Naive thymus-derived CD4-positive, alpha-beta T cell (primary cell): ENCODE data around the gene TMEM184A. TPM values are rescaled to one million over a fixed set of nuclear protein-coding genes. Genes with fewer than 3 reads are reported as not detected.

ENCODE experiments used
- ATAC-seq: fragments of 150-1000 bp; cut with Tn5 transposase; 2 replicates; pipeline ENCODE4 v1.10.0; 2021; ENCODE audit warnings: mild to moderate bottlenecking, moderate library complexity
- CTCF ChIA-PET: fragments of 350-600 bp; sonication (Branson Sonifier 250); formaldehyde crosslinking; loops from one replicate; lab custom pipeline; 2021; ENCODE audit warnings: antibody characterized with exemption; lab: Charles Lee
- POLR2A ChIA-PET: fragments of 350-600 bp; sonication (Branson Sonifier 250); formaldehyde crosslinking; loops from one replicate; lab custom pipeline; 2021; ENCODE audit warnings: antibody characterized with exemption, inconsistent platforms; lab: Charles Lee
- DNase-seq, 9 donors: peaks; one replicate each; pipeline versions ENCODE4 v3.0.0 to v3.0.0-alpha.2; 2020 to 2022; ENCODE audit warnings: mixed read lengths in 1 of 9
- H3K27ac ChIP-seq: one replicate; pipeline ENCODE4 v1.7.0; 2013; ENCODE audit warnings: mild to moderate bottlenecking, low read depth, low read length, moderate library complexity
- H3K27me3 ChIP-seq, 2 donors: one replicate each; pipeline ENCODE4 v1.7.0; 2013; ENCODE audit warnings: low read length in 2 of 2, mild to moderate bottlenecking in 2 of 2, moderate library complexity in 2 of 2; ENCODE audit not compliant: control insufficient read depth in 2 of 2, insufficient read depth in 2 of 2
- H3K36me3 ChIP-seq, 3 experiments: 1 replicate in 2 of 3; 2 replicates in 1 of 3; pipeline ENCODE4 v1.7.0; 2013; ENCODE audit warnings: low read length in 3 of 3, mild to moderate bottlenecking in 3 of 3, moderate library complexity in 1 of 3; ENCODE audit not compliant: insufficient read depth in 3 of 3, control insufficient read depth in 2 of 3
- H3K4me1 ChIP-seq, 2 donors: one replicate each; pipeline ENCODE4 v1.7.0; 2013; ENCODE audit warnings: low read length in 2 of 2, mild to moderate bottlenecking in 2 of 2, moderate library complexity in 1 of 2; ENCODE audit not compliant: control insufficient read depth in 2 of 2, insufficient read depth in 2 of 2
- H3K4me3 ChIP-seq: 2 replicates; pipeline ENCODE4 v1.7.0; 2013; ENCODE audit warnings: mild to moderate bottlenecking, low read length
- H3K9me3 ChIP-seq, 3 experiments: 1 replicate in 2 of 3; 2 replicates in 1 of 3; pipeline ENCODE4 v1.7.0; 2013; ENCODE audit warnings: low read length in 3 of 3; ENCODE audit not compliant: control insufficient read depth in 2 of 3
- H3K27ac Mint-ChIP-seq, 9 donors: one replicate each; pipeline ENCODE4 v1.8.0; 2020 to 2022; ENCODE audit warnings: mixed read lengths in 9 of 9, mild to moderate bottlenecking in 8 of 9, moderate library complexity in 5 of 9, inconsistent platforms in 2 of 9
- H3K27me3 Mint-ChIP-seq, 5 donors: one replicate each; pipeline ENCODE4 v1.8.0; 2021 to 2022; ENCODE audit warnings: mixed read lengths in 5 of 5, mild to moderate bottlenecking in 1 of 5
- H3K36me3 Mint-ChIP-seq, 5 donors: one replicate each; pipeline ENCODE4 v1.8.0; 2020 to 2022; ENCODE audit warnings: mixed read lengths in 5 of 5, mild to moderate bottlenecking in 3 of 5, inconsistent platforms in 1 of 5
- H3K4me1 Mint-ChIP-seq, 7 donors: one replicate each; pipeline ENCODE4 v1.8.0; 2020 to 2022; ENCODE audit warnings: mixed read lengths in 7 of 7, mild to moderate bottlenecking in 3 of 7, inconsistent platforms in 1 of 7
- H3K4me3 Mint-ChIP-seq, 10 donors: one replicate each; pipeline ENCODE4 v1.8.0; 2020 to 2022; ENCODE audit warnings: mild to moderate bottlenecking in 10 of 10, mixed read lengths in 10 of 10, moderate library complexity in 6 of 10, inconsistent platforms in 2 of 10
- H3K9me3 Mint-ChIP-seq, 11 donors: one replicate each; pipeline ENCODE4 v1.8.0; 2020 to 2022; ENCODE audit warnings: mixed read lengths in 11 of 11, mild to moderate bottlenecking in 4 of 11, inconsistent platforms in 1 of 11, moderate library complexity in 1 of 11
- intact Hi-C, 2 donors: fragments of 100-400 bp; cut with micrococcal nuclease; formaldehyde crosslinking; loops; one replicate each; pipeline ENCODE4 v1.15.1; 2023
- polyA plus RNA-seq, 2 donors: library from polyadenylated mRNA; unstranded; fragments of 300-500 nt; fragmentation: Illumina TruSeq; gene quantifications; one replicate each; pipeline ENCODE4 v1.2.3, GENCODE V29; 2021
- total RNA-seq, 6 experiments: library from RNA in 5 of 6; stranded (reverse) in 5 of 6; gene quantifications; 1 replicate in 5 of 6; 2 replicates in 1 of 6; pipeline ENCODE4 v1.2.3 and lab custom pipeline; 2021 to 2026

Gene TMEM184A
- total and polyA plus RNA-seq, 7 experiments from 2014 or later: 0.05 to 0.06 TPM; not detected in 5

DNA sequence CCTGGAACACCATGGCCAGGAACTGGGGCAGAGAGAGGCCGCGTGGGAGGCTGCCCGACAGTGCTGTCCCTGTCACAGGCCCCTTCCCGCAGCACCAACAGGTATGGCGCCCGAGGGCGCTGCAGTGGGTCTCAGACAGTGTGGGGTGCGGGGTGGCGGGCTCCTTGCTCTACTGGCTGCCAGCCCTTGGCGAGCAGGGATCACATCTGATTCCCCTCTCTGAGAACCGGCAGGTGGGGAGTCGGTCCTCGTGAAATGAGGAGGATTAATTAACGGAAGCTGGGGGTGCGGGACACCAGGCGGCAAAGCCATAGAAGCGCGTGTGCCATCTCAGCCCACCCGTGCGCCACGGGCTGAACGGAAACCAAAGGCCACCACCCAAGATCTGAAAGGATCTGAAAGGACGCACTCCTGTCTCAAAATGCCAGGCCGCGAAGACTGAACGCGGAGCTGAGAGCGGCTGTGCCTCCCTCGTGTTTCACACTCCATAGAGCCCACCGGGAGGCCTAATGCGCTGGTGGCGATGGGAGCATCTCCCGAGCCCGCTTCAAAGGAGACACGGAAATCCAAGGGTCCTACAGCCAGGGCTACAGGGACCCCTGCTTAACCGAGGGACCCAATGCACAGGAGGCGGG lies 58.6 kb downstream of the TMEM184A start:
- peaks cover 2 to 21% (median 7%) of the 10 kb centered on the region in 5 donors for H3K36me3 Mint-ChIP-seq
- peaks cover 5 to 7% of the 10 kb centered on the region in 2 donors for H3K4me1 ChIP-seq
- H3K27ac Mint-ChIP-seq: no peak overlapping the region
- intact Hi-C loops: no loop called here
- no peak for DNase-seq
- peaks cover 0 to 94% (median 4%) of the 10 kb centered on the region in 3 experiments for H3K36me3 ChIP-seq
- no peak overlapping the region for H3K4me3 Mint-ChIP-seq
- H3K27me3 ChIP-seq: no peaks in the 10 kb centered on the region
- H3K27ac ChIP-seq: no peak overlapping the region
- no peaks in the 10 kb centered on the region for H3K9me3 Mint-ChIP-seq
- ChIA-PET CTCF (no interaction called here), POLR2A (no interaction called here)
- no peaks in the 10 kb centered on the region for H3K27me3 Mint-ChIP-seq
- H3K9me3 ChIP-seq: no peaks in the 10 kb centered on the region
- no peak overlapping the region for H3K4me3 ChIP-seq
- no peak for ATAC-seq
- peaks cover 4 to 18% (median 12%) of the 10 kb centered on the region in 7 donors for H3K4me1 Mint-ChIP-seq

DNA sequence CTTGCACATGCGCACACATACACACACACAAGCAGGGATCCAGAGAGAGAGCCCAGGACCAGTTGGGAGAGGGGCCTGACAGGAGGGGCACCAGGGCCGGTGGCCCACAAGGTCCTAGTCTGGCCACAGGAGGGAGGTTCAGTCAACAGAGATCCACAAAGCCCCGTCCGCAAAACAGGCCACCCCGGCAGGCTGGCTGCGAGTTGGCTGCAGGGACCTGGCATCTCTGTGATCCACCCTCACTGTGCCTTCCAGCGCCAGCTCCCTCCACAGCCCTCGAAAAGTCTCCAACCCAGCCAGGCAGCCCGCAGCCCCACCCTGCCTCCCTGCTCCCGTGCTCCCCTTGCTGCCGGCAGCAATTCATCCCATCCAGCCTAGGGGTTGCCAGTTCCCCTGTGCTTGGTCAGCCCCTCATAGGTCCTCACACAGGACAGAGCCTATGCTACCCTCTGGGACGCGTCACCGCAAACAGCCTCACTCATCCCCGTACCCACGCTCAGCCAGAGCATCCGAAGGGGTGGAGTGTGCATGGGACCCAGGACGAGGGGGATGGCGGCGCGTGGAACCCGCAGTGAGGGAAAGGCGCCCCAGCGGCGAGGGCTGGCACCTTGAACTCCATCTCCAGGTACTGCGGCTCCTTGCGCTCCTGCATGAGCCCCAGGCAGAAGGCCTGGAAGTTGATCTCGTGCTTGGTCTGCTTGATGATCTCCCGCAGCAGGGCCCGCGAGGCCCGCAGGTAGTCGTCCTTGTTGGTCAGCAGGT lies 59.3 kb downstream of the TMEM184A start:
- Mint-ChIP-seq H3K4me1 (peaks cover 0 to 11% (median 5%) of the 10 kb centered on the region in 7 donors), H3K27ac (no peak overlapping the region), H3K4me3 (no peak overlapping the region), H3K27me3 (no peaks in the 10 kb centered on the region), H3K36me3 (peaks cover 2 to 20% (median 4%) of the 10 kb centered on the region in 5 donors), H3K9me3 (no peaks in the 10 kb centered on the region)
- Histone ChIP-seq H3K36me3 (peaks cover 0 to 94% (median 4%) of the 10 kb centered on the region in 3 experiments), H3K27me3 (no peaks in the 10 kb centered on the region), H3K9me3 (no peaks in the 10 kb centered on the region), H3K4me1 (no peaks in the 10 kb centered on the region), H3K4me3 (no peak overlapping the region), H3K27ac (no peak overlapping the region)
- no peak for ATAC-seq
- DNase-seq: no peak
- POLR2A ChIA-PET: no interaction called here
- intact Hi-C loops: no loop called here
- CTCF ChIA-PET: no interaction called here

DNA sequence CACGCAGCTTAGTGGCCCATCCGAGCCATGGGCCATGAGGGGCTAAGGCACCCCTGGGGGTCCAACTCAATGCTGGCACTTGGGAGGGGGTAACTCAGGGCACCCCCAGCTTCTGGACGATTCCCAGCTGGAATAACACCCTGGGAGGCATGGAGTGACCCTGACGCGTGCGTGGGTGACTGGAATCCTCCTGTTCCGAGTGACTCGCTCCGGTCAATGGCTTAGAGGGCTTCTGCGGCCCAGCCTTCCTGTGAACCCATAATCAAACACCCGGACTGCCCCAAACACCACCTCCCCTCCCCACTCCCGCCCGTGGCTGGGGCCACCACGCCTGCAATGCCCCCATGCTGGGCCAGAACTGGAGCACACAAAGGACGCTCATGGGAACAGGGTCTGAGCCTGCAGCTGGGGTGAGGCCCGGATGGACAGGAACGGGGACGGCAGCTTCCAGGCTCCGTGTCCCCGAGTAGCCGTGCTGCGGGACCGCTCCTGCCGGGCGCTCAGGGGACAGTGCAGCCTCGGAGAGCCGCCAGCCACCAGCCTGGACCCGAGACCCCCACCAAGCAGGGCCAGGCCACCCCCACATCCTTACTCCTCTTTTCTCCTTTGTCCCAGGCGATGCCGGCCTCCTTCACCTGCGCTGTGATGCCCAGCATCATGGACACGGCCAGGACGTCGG lies 60.3 kb downstream of the TMEM184A start:
- Histone ChIP-seq H3K27me3 (no peaks in the 10 kb centered on the region), H3K4me1 (no peaks in the 10 kb centered on the region), H3K36me3 (peaks cover under 1 to 95% (median 4%) of the 10 kb centered on the region in 3 experiments), H3K9me3 (no peaks in the 10 kb centered on the region), H3K4me3 (no peak overlapping the region), H3K27ac (no peak overlapping the region)
- Mint-ChIP-seq H3K27ac (no peak overlapping the region), H3K36me3 (peaks cover 3 to 22% (median 6%) of the 10 kb centered on the region in 5 donors), H3K27me3 (no peaks in the 10 kb centered on the region), H3K4me3 (no peak overlapping the region), H3K4me1 (peaks cover 0 to 5% (median 2%) of the 10 kb centered on the region in 7 donors), H3K9me3 (no peaks in the 10 kb centered on the region)
- CTCF ChIA-PET: interaction anchor here (0.6 kb wide), 1 partner anchor 53 kb away, joined by 5 read pairs; no protein-coding TSS in a partner anchor
- DNase-seq (no peak), ATAC-seq (no peak)
- intact Hi-C loops: no loop called here
- POLR2A ChIA-PET: no interaction called here

DNA sequence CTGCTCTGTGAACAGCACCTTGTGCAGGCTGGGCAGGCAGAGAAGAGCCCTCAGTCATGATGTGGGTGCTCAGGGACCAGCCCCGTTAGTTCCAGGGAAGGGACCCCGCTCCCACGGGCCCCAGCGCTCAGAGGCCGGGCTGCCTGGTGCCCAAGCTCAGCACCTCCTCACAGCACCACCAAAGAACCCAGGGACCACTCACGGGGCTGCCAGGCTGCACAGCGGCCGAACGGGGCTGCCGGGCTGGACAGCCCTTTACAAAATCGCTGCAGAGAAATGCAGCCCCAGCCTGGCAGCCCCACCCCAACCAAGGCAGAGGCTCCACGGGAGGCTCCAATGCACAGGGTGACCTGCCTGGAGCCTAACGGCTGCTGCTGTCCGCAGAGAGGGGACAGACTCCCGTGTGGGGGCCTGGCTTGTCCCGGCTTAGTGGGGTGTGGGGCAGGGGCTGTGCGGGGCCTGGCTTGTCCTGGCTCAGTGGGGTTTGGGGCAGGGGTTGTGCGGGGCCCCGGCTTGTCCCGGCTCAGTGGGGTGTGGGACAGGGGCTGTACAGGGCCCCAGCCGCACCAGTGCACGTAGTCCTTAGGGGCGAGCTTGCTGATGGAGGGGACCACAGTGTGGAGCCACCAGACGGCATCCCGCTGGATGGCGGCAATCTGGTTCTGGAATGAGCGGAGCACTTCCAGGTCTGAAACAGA lies 61.0 kb downstream of the TMEM184A start:
- Histone ChIP-seq H3K4me3 (no peak overlapping the region), H3K36me3 (peaks cover 5 to 95% (median 7%) of the 10 kb centered on the region in 3 experiments), H3K27me3 (no peaks in the 10 kb centered on the region), H3K27ac (no peak overlapping the region), H3K4me1 (no peaks in the 10 kb centered on the region), H3K9me3 (no peaks in the 10 kb centered on the region)
- DNase-seq: no peak
- ATAC-seq: no peak
- CTCF ChIA-PET: interaction anchor here (0.6 kb wide), 1 partner anchor 52 kb away, joined by 5 read pairs; no protein-coding TSS in a partner anchor
- peaks cover 4 to 24% (median 10%) of the 10 kb centered on the region in 5 donors for H3K36me3 Mint-ChIP-seq
- intact Hi-C loops: no loop called here
- H3K27me3 Mint-ChIP-seq: no peaks in the 10 kb centered on the region
- POLR2A ChIA-PET: interaction anchor here (0.5 to 0.8 kb wide), 2 partner anchors 9 to 619 kb away, joined by 4 to 5 read pairs; no protein-coding TSS in a partner anchor
- H3K9me3 Mint-ChIP-seq: no peaks in the 10 kb centered on the region
- H3K4me1 Mint-ChIP-seq: peaks cover 0 to 2% (median 0%) of the 10 kb centered on the region in 7 donors
- no peak overlapping the region for H3K27ac Mint-ChIP-seq
- no peak overlapping the region for H3K4me3 Mint-ChIP-seq

DNA sequence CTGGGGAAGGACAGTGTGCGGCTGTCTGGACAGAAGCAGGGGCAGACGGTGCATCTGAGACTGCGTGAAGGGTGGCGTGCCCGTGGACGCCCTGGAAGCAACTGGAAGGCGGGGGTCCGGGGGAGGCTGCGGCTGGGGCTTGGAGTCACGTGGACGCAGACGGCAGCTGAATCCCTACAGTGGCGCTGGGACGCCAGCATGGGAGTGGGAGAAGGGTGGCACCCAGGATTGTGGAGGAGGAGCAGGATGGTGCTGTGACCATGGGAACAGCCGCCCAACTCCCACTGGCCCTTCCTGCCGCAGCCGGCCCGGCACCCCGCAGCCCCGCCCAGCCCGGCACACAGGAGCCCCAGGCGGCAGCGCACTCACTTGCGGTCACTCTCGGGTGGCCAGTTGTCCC lies 61.6 kb downstream of the TMEM184A start:
- ChIA-PET POLR2A (interaction anchor here (0.5 to 0.8 kb wide), 2 partner anchors 9 to 619 kb away, joined by 4 to 5 read pairs; no protein-coding TSS in a partner anchor), CTCF (no interaction called here)
- H3K27ac ChIP-seq: no peak overlapping the region
- DNase-seq: no peak
- H3K4me3 ChIP-seq: no peak overlapping the region
- Mint-ChIP-seq H3K9me3 (no peaks in the 10 kb centered on the region), H3K27ac (no peak overlapping the region), H3K4me3 (peak overlapping the region in 1 of 10 donors; percentile 51), H3K4me1 (no peaks in the 10 kb centered on the region), H3K36me3 (peaks cover 4 to 30% (median 10%) of the 10 kb centered on the region in 5 donors), H3K27me3 (no peaks in the 10 kb centered on the region)
- H3K27me3 ChIP-seq: no peaks in the 10 kb centered on the region
- H3K9me3 ChIP-seq: no peaks in the 10 kb centered on the region
- peaks cover 5 to 95% (median 7%) of the 10 kb centered on the region in 3 experiments for H3K36me3 ChIP-seq
- ATAC-seq: no peak
- intact Hi-C loops: no loop called here
- H3K4me1 ChIP-seq: no peaks in the 10 kb centered on the region

DNA sequence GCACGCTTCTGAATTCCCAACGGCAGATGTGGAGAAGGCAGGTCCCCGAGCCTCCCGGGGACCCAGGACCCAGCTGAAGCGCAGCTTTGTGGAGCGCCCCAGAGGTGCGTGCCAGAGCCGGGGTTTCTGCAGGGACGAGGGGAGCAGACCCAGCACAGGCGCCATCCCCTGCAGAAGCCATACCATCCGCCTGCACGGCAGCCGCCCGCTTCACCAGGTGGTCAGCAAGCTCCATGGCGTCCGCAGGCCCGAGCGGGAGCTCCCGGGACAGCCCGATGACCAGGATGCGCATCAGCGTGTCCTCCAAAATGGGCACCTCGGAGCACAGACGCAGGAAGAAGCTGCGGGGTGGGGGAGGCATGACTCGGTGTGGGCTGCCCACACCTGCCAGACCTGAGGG lies 62.4 kb downstream of the TMEM184A start:
- peaks cover 5 to 97% (median 15%) of the 10 kb centered on the region in 3 experiments for H3K36me3 ChIP-seq
- intact Hi-C loops: no loop called here
- no peaks in the 10 kb centered on the region for H3K9me3 Mint-ChIP-seq
- H3K36me3 Mint-ChIP-seq: peaks cover 4 to 37% (median 10%) of the 10 kb centered on the region in 5 donors
- no peak for DNase-seq
- no peaks in the 10 kb centered on the region for H3K4me1 Mint-ChIP-seq
- no peaks in the 10 kb centered on the region for H3K9me3 ChIP-seq
- no peak overlapping the region for H3K4me3 Mint-ChIP-seq
- H3K27ac ChIP-seq: no peak overlapping the region
- CTCF ChIA-PET: no interaction called here
- POLR2A ChIA-PET: interaction anchor here (0.6 kb wide), 2 partner anchors 75 to 88 kb away, joined by 3 to 6 read pairs; no protein-coding TSS in a partner anchor
- H3K27ac Mint-ChIP-seq: no peak overlapping the region
- H3K4me1 ChIP-seq: no peaks in the 10 kb centered on the region
- H3K27me3 Mint-ChIP-seq: no peaks in the 10 kb centered on the region
- no peaks in the 10 kb centered on the region for H3K27me3 ChIP-seq
- no peak for ATAC-seq
- H3K4me3 ChIP-seq: no peak overlapping the region
